RPMI7951 (cell line): Measurements from ENCODE around the gene NOS3. TPM values are rescaled to one million over a fixed set of nuclear protein-coding genes. Genes with fewer than 3 reads are reported as not detected.
A peak's percentile ranks its signal among the peaks of the same experiment; 100 is the strongest.

Experiments used
- DNase-seq: peaks from one replicate; pipeline ENCODE4 v3.0.0-alpha.2; 2012; ENCODE audit warnings: low read depth
- total RNA-seq: library from RNA; depleted of rRNA; stranded (reverse); fragments of >200 nt; shearing (Covaris generic); gene quantifications from 2 replicates; pipeline ENCODE4 v1.2.3, GENCODE V29; 2014

NOS3 gene
- total RNA-seq, 1 experiment from 2014 or later, result 0.12 TPM

DNA sequence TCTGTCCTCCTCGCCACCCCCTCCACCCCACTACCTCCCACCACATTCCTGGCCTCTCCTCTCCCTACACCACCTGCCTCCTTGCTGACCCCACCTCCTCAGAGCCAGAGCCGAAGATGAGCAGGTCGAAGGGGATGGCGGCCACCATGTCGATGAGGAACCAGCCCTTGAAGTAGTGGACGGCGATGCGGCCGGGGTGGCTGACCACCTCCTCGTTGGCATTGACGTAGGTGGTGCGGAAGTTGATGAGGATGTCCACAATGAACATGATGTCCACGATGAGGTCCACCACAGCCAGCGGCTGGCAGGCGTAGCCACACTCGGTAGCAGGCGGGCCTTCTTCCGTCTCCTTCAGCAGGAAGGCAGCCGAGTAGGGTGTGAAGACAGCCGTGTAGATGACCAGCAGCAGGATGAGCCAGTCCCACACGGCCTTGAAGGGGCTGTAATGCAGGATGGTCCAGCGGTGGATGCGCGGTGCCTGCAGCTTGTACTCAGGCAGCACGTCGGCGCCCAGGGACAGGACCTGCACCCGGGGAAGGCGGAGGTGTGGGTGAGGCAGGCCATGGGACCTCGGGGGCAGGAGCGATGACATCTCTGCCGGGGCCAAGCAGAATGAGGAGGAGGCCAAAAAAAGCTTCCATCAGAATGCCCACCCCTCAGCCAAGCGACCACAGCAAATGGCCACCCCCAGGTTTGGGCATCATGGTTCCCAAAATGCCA lies 38.3 kb upstream of the NOS3 start:
- DNase-seq, result no peak

DNA sequence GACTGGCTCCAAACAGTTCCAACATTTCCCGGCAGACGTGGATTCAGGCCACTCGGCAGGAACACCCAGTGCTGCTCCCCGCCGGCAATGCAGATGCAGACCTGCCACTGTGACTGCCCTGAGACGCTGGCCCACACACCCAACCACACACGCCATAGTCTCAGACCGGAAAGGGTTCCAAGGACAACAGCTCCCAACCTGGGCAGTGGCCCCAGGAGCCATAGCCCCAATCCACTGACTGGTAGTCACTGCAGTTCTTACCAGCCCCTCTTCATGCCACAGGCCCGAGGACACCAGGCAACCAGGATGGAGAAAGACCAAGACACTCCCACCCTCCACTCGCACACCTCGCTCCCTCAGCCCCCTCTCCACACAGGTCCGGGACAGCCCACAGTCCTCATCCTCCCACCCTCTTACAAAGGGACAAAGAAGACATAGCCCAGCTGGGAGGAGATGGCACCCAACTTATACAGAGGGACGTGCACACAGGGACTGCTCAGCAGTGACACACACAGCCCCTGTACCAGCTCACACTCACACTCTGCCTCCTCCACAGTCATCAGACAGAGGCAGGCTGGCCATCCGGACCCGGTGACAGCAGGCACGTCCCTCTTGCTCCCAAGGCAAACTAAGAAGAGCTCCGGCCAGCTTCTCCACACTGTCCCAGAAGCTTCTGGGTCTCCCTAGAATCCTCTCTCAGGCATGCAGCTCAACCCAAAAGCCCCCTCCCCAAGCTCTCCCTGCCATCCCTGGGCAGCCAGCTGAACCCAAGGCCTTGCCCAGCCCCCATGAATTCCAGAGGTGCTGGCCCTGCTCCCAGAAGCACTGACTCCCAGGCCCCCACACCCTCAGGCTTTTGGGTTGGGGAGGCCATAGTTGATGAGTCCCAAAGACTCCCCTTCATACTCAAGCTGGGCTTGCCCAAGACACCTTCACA lies 37.5 kb upstream of the NOS3 start:
- DNase-seq, result no peak

DNA sequence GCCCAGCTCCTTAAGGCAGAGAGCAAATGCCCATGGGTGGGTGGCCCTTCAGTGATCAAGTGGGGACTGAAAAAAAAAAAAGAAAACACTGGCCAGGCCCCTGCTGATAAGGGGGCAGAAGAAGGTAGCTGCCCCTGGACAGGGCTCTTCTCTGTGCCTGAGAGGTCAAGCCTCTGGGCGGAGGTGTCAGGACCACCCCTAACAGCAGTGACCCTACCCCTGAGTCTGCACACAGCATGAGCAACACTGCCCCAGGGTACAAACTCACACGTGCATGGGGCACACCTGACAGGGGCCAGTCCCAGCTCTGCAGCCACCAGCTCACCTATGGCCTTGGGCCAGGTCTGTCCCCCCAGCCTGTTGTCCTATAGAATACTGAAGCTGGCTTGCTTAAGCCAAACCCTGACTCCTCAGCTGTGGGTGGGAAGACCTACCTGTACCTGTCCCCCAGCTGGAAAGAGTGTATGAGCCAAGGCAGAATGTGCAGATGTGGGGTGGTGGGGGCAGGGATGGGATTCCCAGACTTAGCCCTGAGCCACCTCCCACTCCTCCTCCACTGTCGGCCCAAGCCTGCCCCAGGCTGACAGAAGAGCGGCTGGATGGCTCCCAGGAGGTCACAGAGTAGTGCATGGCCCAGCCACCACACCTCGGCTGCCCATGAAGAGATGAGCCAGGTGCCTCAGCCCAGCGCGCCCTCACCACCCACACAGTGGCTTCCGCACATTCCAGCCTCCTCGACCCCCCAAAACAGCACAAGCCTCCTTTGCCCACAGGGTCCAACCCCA lies 36.4 kb upstream of the NOS3 start:
- DNase-seq, result no peak

DNA sequence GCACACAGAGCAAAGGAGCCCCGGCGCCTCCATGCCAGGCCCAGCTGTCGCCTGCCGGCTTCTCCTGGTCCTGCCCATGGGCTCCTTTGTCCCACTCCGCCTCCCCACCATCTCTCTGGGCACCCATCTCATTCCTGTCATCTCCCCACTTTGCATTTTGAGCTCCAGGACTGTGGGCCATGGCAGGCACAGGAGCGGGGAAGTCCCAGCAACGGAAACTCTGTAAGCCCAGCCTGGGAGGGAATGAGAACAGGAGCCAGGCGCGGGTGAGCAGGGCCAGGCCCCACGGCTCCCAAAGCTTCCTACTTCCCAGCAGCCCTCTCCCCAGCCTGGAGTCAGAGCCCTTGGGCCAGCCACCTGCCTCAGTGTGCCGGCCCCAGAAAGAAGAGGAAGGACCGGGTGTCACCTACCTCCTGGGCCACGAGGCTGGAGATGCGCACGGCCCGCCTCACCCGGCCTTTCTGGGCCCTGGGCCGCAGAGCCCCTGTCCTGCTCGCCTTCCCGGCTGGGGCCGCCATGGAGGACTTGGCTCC lies 35.8 kb upstream of the NOS3 start:
- DNase-seq, result no peak

- DNase-seq, result no peak
Observed at GRCh38 chr7:150955519-150956394, 35.1 kb upstream of the NOS3 start.

DNA sequence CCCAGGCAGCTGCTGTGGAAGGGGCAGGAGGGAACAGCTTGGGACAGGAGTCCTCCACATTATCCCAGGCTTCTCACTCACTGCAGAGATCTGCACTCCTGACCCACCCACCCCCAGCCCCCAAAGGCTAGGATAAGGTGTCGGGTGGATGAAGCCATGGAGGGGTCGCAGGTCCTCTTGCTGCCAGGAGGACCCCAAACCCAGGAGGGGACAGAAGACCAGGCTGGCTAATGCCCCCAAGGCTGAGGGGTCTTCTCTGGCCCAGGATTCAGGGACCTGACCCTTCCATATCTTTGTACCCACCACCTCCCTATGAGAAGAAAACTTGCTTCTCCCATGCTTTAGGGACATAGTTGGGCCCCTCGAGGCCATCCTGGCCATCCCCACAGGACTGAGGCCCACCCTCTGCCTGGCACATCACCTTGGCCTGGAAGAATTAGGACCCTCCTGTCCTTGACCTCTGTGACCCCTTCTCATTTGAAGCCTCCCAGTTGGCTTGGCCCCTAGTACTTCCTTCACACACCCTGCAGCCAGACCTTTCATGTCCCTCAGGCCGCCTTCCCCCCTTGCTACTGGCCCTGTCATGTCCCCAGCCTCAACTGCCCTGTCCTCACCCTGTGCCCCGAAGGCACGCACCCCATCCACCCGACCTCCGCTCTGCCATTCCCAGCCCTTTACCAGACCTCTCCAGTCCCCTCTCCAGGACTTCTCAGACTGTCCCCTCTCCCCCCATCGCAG lies 34.3 kb upstream of the NOS3 start:
- no peak for DNase-seq

DNA sequence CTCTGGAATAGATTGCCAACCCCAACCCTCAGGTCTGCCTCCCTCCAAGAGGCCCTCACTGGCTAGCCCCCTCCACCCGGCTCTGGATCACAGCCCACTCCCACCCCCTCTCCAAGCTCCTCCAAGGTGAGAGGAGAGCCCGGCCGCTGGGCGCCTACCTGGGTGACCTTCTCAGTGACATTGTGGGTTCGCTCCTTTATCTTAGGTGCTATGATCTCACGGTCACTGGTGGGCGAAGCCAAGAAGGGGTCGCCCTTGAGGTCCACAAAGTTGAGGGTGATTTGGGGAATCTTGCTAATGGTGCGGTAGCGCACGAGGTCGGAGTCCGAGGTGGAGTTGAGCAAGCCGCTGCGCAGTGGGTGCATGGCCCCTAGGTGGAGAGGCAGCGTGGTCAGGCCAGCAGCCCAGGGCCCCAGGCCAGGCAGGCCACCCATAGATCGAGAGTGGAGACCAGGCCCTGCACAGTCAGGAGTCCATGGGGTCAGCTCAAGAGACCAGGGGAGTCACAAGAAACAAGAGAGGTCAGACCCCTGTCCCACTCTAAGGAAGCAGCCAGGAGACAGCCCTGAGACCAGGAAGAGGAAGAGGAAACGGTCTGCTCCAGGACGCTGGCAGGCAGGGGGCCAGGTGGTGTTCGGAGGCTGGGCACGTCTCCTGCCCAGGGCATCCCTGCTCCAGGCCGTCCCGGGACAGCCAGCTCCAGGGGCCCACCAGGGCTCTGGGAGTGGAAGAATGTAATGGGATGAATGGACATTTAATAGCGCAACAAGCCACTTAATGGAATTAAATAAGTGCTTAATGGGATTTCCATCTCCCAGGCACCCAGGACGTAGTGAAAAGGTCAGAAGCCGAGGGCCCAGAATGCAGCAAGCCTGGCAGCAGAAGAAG lies 33.4 kb upstream of the NOS3 start:
- DNase-seq, result no peak

GRCh38 chr7:150958062-150958552 lies 32.7 kb upstream of the NOS3 start:
- no peak for DNase-seq

DNA sequence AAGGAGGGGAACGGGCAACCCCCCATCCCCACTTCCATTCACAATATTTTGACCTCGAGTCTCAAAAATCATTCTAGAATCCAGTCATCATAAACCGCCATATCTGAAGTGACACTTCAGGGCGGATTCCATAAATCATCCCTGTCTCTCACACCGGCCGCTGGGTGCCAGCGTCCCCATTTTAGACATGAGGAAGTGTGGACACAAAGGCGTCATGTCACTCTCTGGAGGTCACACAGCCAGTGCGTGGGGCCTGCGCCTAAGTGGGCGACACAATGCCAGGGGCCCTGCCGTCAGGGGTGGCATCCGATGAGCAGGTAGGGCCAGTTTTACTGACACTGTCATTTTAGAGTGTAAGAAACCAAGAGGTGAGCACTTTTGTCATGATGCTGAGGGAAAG lies 32.2 kb upstream of the NOS3 start:
- no peak for DNase-seq

- DNase-seq, result no peak
Observed at GRCh38 chr7:150959081-150959480, 31.7 kb upstream of the NOS3 start.

DNA sequence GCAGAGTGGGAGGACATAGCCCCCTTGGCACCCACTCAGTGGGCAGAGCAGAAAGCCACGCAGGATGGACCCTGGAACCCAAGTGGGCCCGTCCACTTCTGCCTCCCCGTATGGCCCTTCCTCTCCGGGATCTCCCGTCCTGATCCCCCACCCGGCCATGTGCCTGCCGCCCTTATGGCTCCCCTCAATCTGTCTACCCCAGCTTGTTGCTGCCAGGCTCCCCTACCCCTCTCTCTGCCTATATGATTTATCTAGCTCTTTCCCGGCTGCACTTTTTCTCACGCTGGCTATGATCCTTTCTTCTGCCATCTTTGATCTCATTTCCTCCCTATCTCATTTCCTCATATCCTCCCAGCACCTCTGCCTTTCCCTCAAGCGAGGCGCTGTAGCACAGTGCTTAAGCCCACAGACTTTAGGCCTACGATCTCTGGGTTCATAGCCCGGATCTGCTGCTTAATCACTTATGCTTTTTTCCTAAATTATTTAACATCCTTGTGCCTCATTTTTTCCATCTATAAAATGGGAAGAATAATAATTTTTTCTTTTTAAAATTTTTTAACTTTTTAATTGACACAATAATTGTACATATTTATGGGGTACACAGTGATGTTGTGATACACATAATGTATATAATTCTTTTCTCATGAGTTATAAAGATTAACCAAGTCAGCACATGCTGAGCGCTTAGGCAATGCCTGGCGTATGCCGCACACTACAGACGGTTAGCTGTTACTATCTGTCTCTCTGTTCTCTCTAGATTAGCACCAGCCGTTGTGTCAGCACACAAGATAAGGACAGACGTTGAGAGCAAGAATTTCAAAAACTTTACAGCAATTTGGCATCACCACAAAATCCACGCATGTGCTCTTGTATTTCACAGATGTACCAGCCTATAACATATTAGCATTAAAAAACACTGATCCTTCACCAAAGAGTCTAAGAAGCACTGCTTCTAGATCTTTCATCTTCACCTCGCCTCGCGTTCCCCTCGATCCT lies 30.8 kb upstream of the NOS3 start:
- no peak for DNase-seq

DNA sequence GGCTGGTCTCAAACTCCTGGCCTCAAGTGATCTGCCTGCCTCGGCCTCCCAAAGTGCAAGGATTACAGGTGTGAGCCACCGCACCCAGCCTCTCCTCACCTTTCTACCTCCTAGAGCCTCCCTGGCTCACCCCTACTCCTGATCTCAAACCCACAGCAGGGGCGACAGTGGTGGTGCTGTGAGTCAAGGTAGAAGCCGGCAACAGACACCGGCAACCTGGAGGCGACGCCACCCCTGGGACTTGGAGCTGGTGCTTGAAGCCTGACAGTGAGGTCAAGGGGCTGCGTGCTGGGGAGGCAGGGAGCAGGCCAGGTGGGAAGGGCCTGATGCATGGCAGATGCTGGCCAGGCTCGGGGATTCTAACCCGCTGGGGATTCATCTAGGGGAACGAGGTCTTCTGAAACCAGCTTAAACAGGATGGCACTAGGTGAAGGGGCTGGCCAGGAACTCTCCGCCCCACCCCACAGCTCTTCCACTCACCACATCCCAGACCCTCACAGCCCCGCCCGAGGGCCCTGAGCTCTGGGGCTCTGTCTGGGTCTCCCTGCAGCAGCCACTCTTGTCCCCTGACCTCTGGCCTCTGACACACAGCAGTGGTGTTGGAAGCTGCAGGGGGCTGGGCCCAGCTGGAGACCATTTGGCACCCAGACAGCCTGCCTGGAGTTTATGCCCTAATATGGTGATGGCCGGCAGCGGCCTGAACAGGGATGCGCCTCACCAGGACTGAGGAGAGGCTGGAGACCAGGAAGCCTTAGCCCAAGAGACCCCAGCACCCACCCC lies 29.1 kb upstream of the NOS3 start:
- DNase-seq, result no peak

DNA sequence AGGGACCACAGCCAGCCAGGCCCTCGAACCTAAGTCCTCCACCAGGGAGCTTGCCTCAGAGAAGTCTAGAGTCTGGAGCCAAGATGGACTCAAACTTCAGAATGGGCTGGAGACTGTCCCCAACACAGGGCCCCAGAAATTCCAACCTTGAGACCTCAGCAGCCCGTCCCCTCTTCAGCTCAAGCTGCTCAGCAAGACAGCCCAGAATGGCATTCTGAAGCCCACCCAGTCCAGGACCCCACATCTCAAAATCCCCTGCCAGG lies 28.6 kb upstream of the NOS3 start:
- no peak for DNase-seq

DNA sequence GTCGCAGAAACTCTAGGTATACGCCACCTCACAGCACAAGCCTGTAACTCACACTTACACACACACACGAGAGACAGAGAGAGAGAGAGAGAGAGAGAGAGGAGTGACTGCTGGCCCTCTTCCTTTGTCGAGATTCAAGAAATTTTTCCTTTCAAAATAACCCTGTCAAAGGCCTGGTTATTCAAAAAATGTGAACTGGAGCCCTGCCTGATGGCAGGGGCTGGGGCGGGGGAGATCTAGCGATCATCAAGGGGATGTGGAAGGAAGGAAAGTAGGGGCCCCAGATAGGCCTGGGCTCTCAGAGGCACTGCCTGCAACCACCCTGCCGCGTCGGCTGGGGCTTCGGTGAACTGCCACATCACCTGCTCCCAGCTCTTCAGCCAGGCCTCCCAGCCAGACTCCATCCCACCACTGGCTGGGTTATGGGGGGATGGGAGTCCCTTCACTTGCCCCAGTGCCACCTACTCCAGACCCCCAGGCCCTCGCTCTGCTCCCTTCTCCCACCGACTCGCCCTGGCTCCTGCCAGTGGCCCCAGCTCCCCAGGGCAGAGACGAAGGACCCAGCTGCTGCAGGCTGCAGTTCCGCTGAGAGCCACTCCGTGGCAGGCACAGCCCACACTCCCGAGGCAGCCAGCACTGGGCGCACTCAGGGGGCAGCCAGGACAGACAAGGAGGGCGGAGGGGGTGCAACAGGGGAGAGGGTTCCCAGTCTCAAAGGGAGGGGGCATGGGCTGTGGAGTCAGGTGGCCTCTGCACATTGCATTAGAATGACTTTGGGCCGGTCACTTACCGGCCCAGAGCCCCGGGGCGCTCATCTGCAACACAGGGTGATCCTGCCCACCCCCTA lies 28.0 kb upstream of the NOS3 start:
- DNase-seq, result peak; percentile 27

DNA sequence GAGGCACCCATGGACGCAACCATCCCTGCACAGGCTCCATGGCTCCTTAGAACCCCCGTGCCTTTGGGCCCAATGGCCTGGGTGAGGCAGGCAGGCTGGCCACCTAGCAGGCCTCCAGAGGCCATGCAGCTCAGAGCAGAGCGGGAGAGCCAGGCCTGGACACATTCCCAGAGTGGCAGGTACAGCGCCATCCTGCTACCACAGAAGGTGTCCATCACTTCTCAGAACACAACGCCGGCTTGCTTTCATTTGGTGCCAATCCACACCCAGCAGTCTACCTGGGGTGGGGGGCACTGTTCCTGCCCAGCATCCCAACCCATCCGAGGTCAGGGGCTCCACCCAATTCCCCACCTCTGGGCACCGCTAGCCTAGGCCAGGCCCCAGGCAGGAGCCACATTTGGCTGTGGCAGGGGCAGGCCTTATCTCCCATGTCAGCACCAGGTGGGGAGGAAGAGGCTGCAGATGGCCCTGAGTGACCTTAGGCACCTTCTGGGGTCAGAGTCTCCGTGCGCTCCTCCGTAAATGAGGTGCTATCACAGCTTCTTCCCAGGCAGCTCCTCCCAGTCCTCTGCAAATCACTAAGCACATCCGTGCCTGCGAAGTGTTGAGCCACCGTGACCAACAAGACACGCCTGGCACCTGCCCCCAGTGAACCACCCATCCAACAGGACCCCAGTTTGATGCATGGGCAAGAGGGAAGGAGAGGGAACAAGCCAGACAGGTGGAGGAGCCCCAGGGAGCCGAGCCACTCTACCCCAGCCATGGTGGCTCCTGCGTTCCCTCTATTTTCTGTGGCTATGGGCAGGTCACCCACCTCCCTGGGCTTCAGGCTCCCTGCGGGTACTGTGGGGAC lies 26.9 kb upstream of the NOS3 start:
- DNase-seq, result no peak
